IMR-90 (cell line): ENCODE results near the gene ACAD11. TPM values are rescaled to one million over a fixed set of nuclear protein-coding genes. Genes with fewer than 3 reads are reported as not detected.
A peak's percentile ranks its signal among the peaks of the same experiment; 100 is the strongest.

Experiments used
- ATAC-seq: fragments of 200-7000 bp; cut with Tn5 transposase; 2 replicates; pipeline ENCODE4 v1.9.1; 2020; ENCODE audit warnings: low read depth, mild to moderate bottlenecking, moderate library complexity
- BruUV-seq: library from RNA; stranded (reverse); fragments of 400-500 nt; replicated peaks from 2 replicates; lab custom pipeline; 2021; lab: Mats Ljungman, UMichigan
- CTCF ChIA-PET: fragments of 300-600 bp; formaldehyde crosslinking; extraction: SDS; loops from one replicate; lab custom pipeline; 2021; ENCODE audit warnings: antibody characterized with exemption; lab: Yijun Ruan, JAX
- POLR2A ChIA-PET: fragments of 300-600 bp; sonication (Branson Sonifier 250); formaldehyde crosslinking; loops from one replicate; lab custom pipeline; 2022; ENCODE audit warnings: antibody characterized with exemption; ENCODE audit not compliant: unreplicated experiment; lab: Charles Lee
- DNase-seq: peaks from one replicate; pipeline ENCODE4 v3.0.0; 2013
- H2AFZ ChIP-seq: replicated peaks from 2 replicates; pipeline ENCODE3; 2013; ENCODE audit warnings: low read length, mild to moderate bottlenecking; ENCODE audit not compliant: poor library complexity
- H2AK5ac ChIP-seq: 2 replicates; pipeline ENCODE4 v1.6.1; 2013; ENCODE audit warnings: low read depth, low read length, inconsistent platforms
- H2AK9ac ChIP-seq: replicated peaks from 2 replicates; pipeline ENCODE3; 2013; ENCODE audit warnings: mild to moderate bottlenecking, low read depth, low read length, moderate library complexity; ENCODE audit not compliant: poor library complexity
- H2BK120ac ChIP-seq: 2 replicates; pipeline ENCODE4 v1.6.1; 2013; ENCODE audit warnings: low read depth, low read length, inconsistent platforms
- H2BK15ac ChIP-seq: 3 replicates; pipeline ENCODE4 v1.6.1; 2013; ENCODE audit warnings: low read depth, low read length, inconsistent platforms
- H2BK20ac ChIP-seq: 2 replicates; pipeline ENCODE4 v1.6.1; 2013; ENCODE audit warnings: low read depth, mild to moderate bottlenecking, inconsistent platforms, low read length, moderate library complexity
- H2BK5ac ChIP-seq: 2 replicates; pipeline ENCODE4 v1.6.1; 2013; ENCODE audit warnings: mild to moderate bottlenecking, low read depth, low read length, inconsistent platforms; ENCODE audit not compliant: poor library complexity, severe bottlenecking
- H3K14ac ChIP-seq: replicated peaks from 2 replicates; pipeline ENCODE4 v1.6.1; 2013; ENCODE audit warnings: low read depth, low read length, inconsistent platforms
- H3K18ac ChIP-seq: 2 replicates; pipeline ENCODE4 v1.6.1; 2013; ENCODE audit warnings: low read depth, low read length, control low read depth
- H3K23ac ChIP-seq: 2 replicates; pipeline ENCODE4 v1.6.1; 2013; ENCODE audit warnings: low read depth, low read length, inconsistent platforms
- H3K27ac ChIP-seq: 2 replicates; pipeline ENCODE4 v1.5.1; 2013; ENCODE audit warnings: mild to moderate bottlenecking, control low read depth, low read length; ENCODE audit not compliant: insufficient read depth
- H3K27me3 ChIP-seq: 2 replicates; pipeline ENCODE4 v1.6.1; 2013; ENCODE audit warnings: low read length; ENCODE audit not compliant: control insufficient read depth, insufficient read depth
- H3K36me3 ChIP-seq: 2 replicates; pipeline ENCODE4 v1.6.1; 2013; ENCODE audit warnings: low read length, mixed read lengths; ENCODE audit not compliant: control insufficient read depth, insufficient read depth
- H3K4ac ChIP-seq: 2 replicates; pipeline ENCODE4 v1.6.1; 2013; ENCODE audit warnings: low read depth, low read length, inconsistent platforms
- H3K4me1 ChIP-seq: 2 replicates; pipeline ENCODE4 v1.6.1; 2013; ENCODE audit warnings: low read length, mixed read lengths; ENCODE audit not compliant: control insufficient read depth, insufficient read depth
- H3K4me2 ChIP-seq: 2 replicates; pipeline ENCODE4 v1.6.1; 2013; ENCODE audit warnings: low read depth, mild to moderate bottlenecking, control low read depth, low read length, moderate library complexity
- H3K4me3 ChIP-seq: 2 replicates; pipeline ENCODE4 v1.5.1; 2013; ENCODE audit warnings: low read depth, mild to moderate bottlenecking, control low read depth, low read length, moderate library complexity; ENCODE audit not compliant: insufficient read depth
- H3K56ac ChIP-seq: 2 replicates; pipeline ENCODE4 v1.6.1; 2013; ENCODE audit warnings: low read length, inconsistent platforms; ENCODE audit not compliant: insufficient read depth; ENCODE audit errors: extremely low read depth
- H3K79me1 ChIP-seq, 2 experiments: 2 replicates each; pipeline ENCODE4 v1.6.1; 2013; ENCODE audit warnings: low read length in 2 of 2, inconsistent platforms in 1 of 2, low read depth in 1 of 2
- H3K9ac ChIP-seq: 2 replicates; pipeline ENCODE4 v1.6.1; 2013; ENCODE audit warnings: low read depth, low read length, control low read depth
- H3K9me1 ChIP-seq: 2 replicates; pipeline ENCODE4 v1.6.1; 2013; ENCODE audit warnings: low read length, inconsistent platforms; ENCODE audit not compliant: insufficient read depth
- H3K9me3 ChIP-seq: 2 replicates; pipeline ENCODE4 v1.6.1; 2013; ENCODE audit warnings: low read length; ENCODE audit not compliant: control insufficient read depth, insufficient read depth
- H4K20me1 ChIP-seq: 2 replicates; pipeline ENCODE4 v1.6.1; 2013; ENCODE audit warnings: low read length, inconsistent platforms; ENCODE audit not compliant: insufficient read depth
- H4K5ac ChIP-seq: 2 replicates; pipeline ENCODE4 v1.6.1; 2013; ENCODE audit warnings: mild to moderate bottlenecking, low read depth, low read length, control low read depth
- H4K8ac ChIP-seq, 2 experiments: 2 replicates each; pipeline ENCODE4 v1.6.1; 2013; ENCODE audit warnings: low read depth in 2 of 2, low read length in 2 of 2, control low read depth in 1 of 2, inconsistent platforms in 1 of 2
- H4K91ac ChIP-seq: 2 replicates; pipeline ENCODE4 v1.6.1; 2013; ENCODE audit warnings: low read depth, low read length, inconsistent platforms; ENCODE audit not compliant: insufficient read depth
- BHLHE40 ChIP-seq: fragments of 150-350 bp; IDR thresholded peaks from 2 replicates; pipeline ENCODE4 v1.6.1; 2016; ENCODE audit warnings: mild to moderate bottlenecking, low read depth, low read length
- CEBPB ChIP-seq: IDR thresholded peaks from 2 replicates; pipeline ENCODE4 v1.6.1; 2012; ENCODE audit warnings: low read depth, low read length, improper control_type of control experiment
- CHD1 ChIP-seq: IDR thresholded peaks from 2 replicates; pipeline ENCODE4 v1.6.1; 2012; ENCODE audit warnings: low read depth, low read length, improper control_type of control experiment
- CTCF ChIP-seq: conservative IDR thresholded peaks from 2 replicates; pipeline ENCODE4 v1.5.1; 2012; ENCODE audit warnings: mild to moderate bottlenecking, low read depth, low read length, improper control_type of control experiment
- ELK1 ChIP-seq: fragments of 150-350 bp; IDR thresholded peaks from 2 replicates; pipeline ENCODE4 v1.6.1; 2016; ENCODE audit warnings: low read depth, mild to moderate bottlenecking, low read length, moderate library complexity, borderline replicate concordance
- FOS ChIP-seq: fragments of 150-350 bp; IDR thresholded peaks from 2 replicates; pipeline ENCODE4 v1.6.1; 2016; ENCODE audit warnings: low read depth, low read length
- MAFK ChIP-seq: IDR thresholded peaks from 2 replicates; pipeline ENCODE4 v1.6.1; 2012; ENCODE audit warnings: low read depth, low read length, improper control_type of control experiment
- MAZ ChIP-seq: IDR thresholded peaks from 2 replicates; pipeline ENCODE4 v1.6.1; 2012; ENCODE audit warnings: low read depth, mild to moderate bottlenecking, low read length, improper control_type of control experiment, moderate library complexity, borderline replicate concordance
- MXI1 ChIP-seq: IDR thresholded peaks from 2 replicates; pipeline ENCODE4 v1.6.1; 2012; ENCODE audit warnings: low read depth, mild to moderate bottlenecking, low read length, moderate library complexity, borderline replicate concordance
- NFE2L2 ChIP-seq: fragments of 150-350 bp; IDR thresholded peaks from 2 replicates; pipeline ENCODE4 v1.6.1; 2016; ENCODE audit warnings: low read depth, mild to moderate bottlenecking, low read length
- POLR2A ChIP-seq: IDR thresholded peaks from 2 replicates; pipeline ENCODE4 v1.6.1; 2012; ENCODE audit warnings: mild to moderate bottlenecking, low read depth, low read length
- RAD21 ChIP-seq: IDR thresholded peaks from 2 replicates; pipeline ENCODE4 v1.6.1; 2012; ENCODE audit warnings: low read length, improper control_type of control experiment
- RCOR1 ChIP-seq: IDR thresholded peaks from 2 replicates; pipeline ENCODE4 v1.6.1; 2012; ENCODE audit warnings: mild to moderate bottlenecking, low read length, improper control_type of control experiment; ENCODE audit not compliant: insufficient replicate concordance
- RFX5 ChIP-seq: IDR thresholded peaks from 2 replicates; pipeline ENCODE4 v1.8.0; 2012; ENCODE audit warnings: low read depth, mild to moderate bottlenecking, low read length, moderate library complexity
- SMC3 ChIP-seq: fragments of 150-350 bp; IDR thresholded peaks from 2 replicates; pipeline ENCODE4 v1.6.1; 2016; ENCODE audit warnings: low read depth, mild to moderate bottlenecking, antibody characterized with exemption, low read length, moderate library complexity
- USF2 ChIP-seq: fragments of 150-350 bp; IDR thresholded peaks from 2 replicates; pipeline ENCODE4 v1.6.1; 2017; ENCODE audit warnings: mild to moderate bottlenecking, antibody characterized with exemption, low read length, low read depth
- WGBS, 2 experiments: methylation state at CpG; one replicate each; pipeline versions ENCODE4 v1.1.5 to v1.1.7; 2013; ENCODE audit warnings: missing lambda C conversion rate in 2 of 2; ENCODE audit not compliant: insufficient read length in 1 of 2; ENCODE audit errors: extremely low coverage in 2 of 2; 5-methylcytosine and 5-hydroxymethylcytosine counted together
- dilution Hi-C: fragments of 300-500 bp; cut with HindIII; formaldehyde crosslinking; loops from one replicate; pipeline ENCODE4 v1.14.3; 2018; ENCODE audit warnings: low sequenced_read_pairs; ENCODE audit not compliant: unreplicated experiment
- in situ Hi-C: fragments of 300-500 bp; cut with MboI; formaldehyde crosslinking; loops from 3 replicates; pipeline ENCODE4 v1.14.3; 2019; ENCODE audit warnings: low sequenced_read_pairs, inconsistent platforms, mixed read lengths
- intact Hi-C: fragments of 100-400 bp; cut with micrococcal nuclease; formaldehyde crosslinking; loops from 2 replicates; pipeline ENCODE4 v1.10.0; 2022
- polyA plus RNA-seq, 3 experiments: library from polyadenylated mRNA; depleted of rRNA; stranded (reverse); fragments of >200 nt; gene quantifications; 2 replicates each; pipeline ENCODE4 v1.2.3, GENCODE V29; 2012; ENCODE audit warnings: low replicate concordance in 1 of 3
- total RNA-seq: library from RNA; depleted of rRNA; stranded (reverse); fragments of >200 nt; gene quantifications from 2 replicates; pipeline ENCODE4 v1.2.3, GENCODE V29; 2012

The ACAD11 gene
- total and polyA plus RNA-seq, 2 of the 4 experiments (the other 2 are of a cell fraction): 16.0 to 18.8 TPM

- Histone ChIP-seq H3K36me3 (no peaks in the 10 kb centered on the region), H4K20me1 (no peaks in the 10 kb centered on the region), H3K4ac (peak overlapping the region; percentile 0; the same call in 1 of the 2 replicates), H2AK9ac (no peak overlapping the region), H2BK120ac (peak overlapping the region; percentile 53; the same call in 1 of the 2 replicates), H3K18ac (peak overlapping the region; percentile 75; the same call in 1 of the 2 replicates), H3K27me3 (no peaks in the 10 kb centered on the region), H4K8ac (peak overlapping the region in 1 of 2 experiments; percentile 17; a peak in 1 of 4 replicates), H2BK15ac (no peak overlapping the region), H3K4me1 (peaks cover 14% of the 10 kb centered on the region), H3K9me3 (no peaks in the 10 kb centered on the region), H2BK5ac (no peak overlapping the region), H2AK5ac (peak overlapping the region; percentile 45; the same call in 1 of the 2 replicates), H4K5ac (no peak overlapping the region), H3K4me2 (no peak overlapping the region), H2AFZ (no peak overlapping the region), H2BK20ac (no peak overlapping the region), H3K14ac (0 out of 2 replicates have a peak overlapping the region, but pooled peaks have one; percentile 35), H3K23ac (no peak overlapping the region), H3K79me1 (peaks cover 0 to 4% of the 10 kb centered on the region in 2 experiments; a peak in 1 of 4 replicates), H3K9ac (no peak overlapping the region), H3K9me1 (peaks cover 13% of the 10 kb centered on the region), H3K27ac (no peak overlapping the region; the same call in 1 of the 2 replicates), H3K4me3 (no peak overlapping the region), H4K91ac (no peak overlapping the region), H3K56ac (no peak overlapping the region)
- DNase-seq (no peak), ATAC-seq (no peak)
- ChIA-PET POLR2A (no interaction called here), CTCF (no interaction called here)
- intact Hi-C loops (no loop called here), in situ Hi-C loops (no loop called here), dilution Hi-C loops (loop anchor here (25.0 kb wide), 1 partner anchor 88 kb away; no protein-coding TSS in a partner anchor)
- TF ChIP-seq CEBPB (no peak), ELK1 (no peak), CHD1 (no peak), MAFK (no peak), CTCF (no peak), MAZ (no peak), BHLHE40 (no peak), FOS (no peak), RCOR1 (no peak), NFE2L2 (no peak), RAD21 (no peak), USF2 (no peak), MXI1 (no peak), RFX5 (no peak), POLR2A (no peak), SMC3 (no peak)
- no TSS peak for BruUV-seq
- 94% methylated on average over 6 of the region's 8 CpGs; no CpG with 5 or more reads in 1 of the 2 experiments for WGBS, 2 experiments
Measured at GRCh38 chr3:132549169-132549568, 110.4 kb downstream of the ACAD11 start.
